OCI-LY3 (cell line): Measurements from ENCODE around the gene IRF2.

ENCODE experiments used
- H2AFZ ChIP-seq: fragments of 200-600, 300-600 bp; shearing (Covaris generic); 2 replicates; pipeline ENCODE4 v1.6.0; 2014; ENCODE audit warnings: antibody characterized with exemption, low read depth, low read length
- H3K27ac ChIP-seq: fragments of 200-600, 300-600 bp; sonication (generic); 2 replicates; pipeline ENCODE4 v1.5.1; 2014; ENCODE audit warnings: mild to moderate bottlenecking, low read length, moderate library complexity, mixed read lengths
- H3K27me3 ChIP-seq: fragments of 200-600, 300-600 bp; sonication (generic); 2 replicates; pipeline ENCODE4 v1.6.1; 2014; ENCODE audit warnings: low read depth, low read length, mixed read lengths
- H3K36me3 ChIP-seq: fragments of 200-600, 300-600 bp; sonication (generic); replicated peaks from 2 replicates; pipeline ENCODE3; 2014; ENCODE audit warnings: low read depth, low read length, mixed read lengths
- H3K4me1 ChIP-seq: fragments of 300-600, 200-600 bp; sonication (generic); 2 replicates; pipeline ENCODE4 v1.6.1; 2014; ENCODE audit warnings: low read length, mixed read lengths
- H3K4me2 ChIP-seq: fragments of 200-600, 300-600 bp; sonication (generic); 2 replicates; pipeline ENCODE4 v1.6.1; 2014; ENCODE audit warnings: low read length, mixed read lengths
- H3K4me3 ChIP-seq: fragments of 300-600, 200-600 bp; sonication (generic); 2 replicates; pipeline ENCODE4 v1.5.1; 2014; ENCODE audit warnings: antibody characterized with exemption, mild to moderate bottlenecking, low read length, moderate library complexity
- H3K79me2 ChIP-seq: fragments of 300-600, 200-600 bp; shearing (Covaris generic); 2 replicates; pipeline ENCODE4 v1.6.1; 2014; ENCODE audit warnings: mild to moderate bottlenecking, low read length, mixed read lengths
- H3K9ac ChIP-seq: fragments of 300-600, 200-600 bp; shearing (Covaris generic); 2 replicates; pipeline ENCODE4 v1.6.0; 2014; ENCODE audit warnings: mild to moderate bottlenecking, low read length, moderate library complexity
- H3K9me3 ChIP-seq: fragments of 200-600, 300-600 bp; shearing (Covaris generic); 2 replicates; pipeline ENCODE4 v1.6.1; 2014; ENCODE audit warnings: low read length, mixed read lengths; ENCODE audit not compliant: insufficient read depth
- H4K20me1 ChIP-seq: fragments of 200-600, 300-600 bp; sonication (generic); 2 replicates; pipeline ENCODE4 v1.6.1; 2016; ENCODE audit warnings: low read length, mixed read lengths; ENCODE audit not compliant: insufficient read depth
- EZH2phosphoT487 ChIP-seq: fragments of 200-600 bp; shearing (Covaris generic); IDR thresholded peaks from 2 replicates; pipeline ENCODE4 v1.6.1; 2018; ENCODE audit warnings: antibody characterized with exemption, mixed run types, low read depth
- TF ChIP-seq, protein P1 (sequence below): fragments of 200-600, 300-600 bp; sonication (generic); IDR thresholded peaks from 2 replicates; pipeline ENCODE4 v1.5.1; 2014; ENCODE audit warnings: antibody characterized with exemption, low read length, low read depth

Gene IRF2

DNA sequence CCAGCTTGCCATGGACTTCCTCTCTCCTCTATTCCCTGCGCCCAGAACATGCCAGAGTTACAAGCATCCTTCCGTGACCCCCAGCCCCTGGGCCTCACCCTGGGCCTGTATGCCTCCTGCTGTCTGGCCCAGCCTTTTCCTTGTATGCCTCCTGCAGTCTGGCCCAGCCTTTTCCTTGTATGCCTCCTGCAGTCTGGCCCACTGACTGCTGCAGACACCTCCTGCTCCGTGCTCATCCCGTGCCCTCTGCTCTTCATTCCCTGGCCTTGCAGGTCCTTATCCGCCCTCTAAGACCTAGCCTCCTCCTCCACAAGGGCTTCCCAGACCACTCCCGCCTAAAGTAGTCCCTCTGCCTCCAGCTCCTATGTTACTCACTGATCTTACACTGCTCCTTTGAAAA lies 44.2 kb downstream of the IRF2 start:
- Histone ChIP-seq H3K4me2 (no peak overlapping the region), H4K20me1 (peaks cover 10% of the 10 kb centered on the region; the same call in 1 of the 2 replicates), H3K27me3 (no peaks in the 10 kb centered on the region), H3K9me3 (no peaks in the 10 kb centered on the region), H3K79me2 (peaks cover 54% of the 10 kb centered on the region), H3K27ac (no peak overlapping the region), H2AFZ (no peak overlapping the region), H3K36me3 (no peaks in the 10 kb centered on the region), H3K4me3 (no peak overlapping the region), H3K9ac (no peak overlapping the region), H3K4me1 (no peaks in the 10 kb centered on the region)
- TF ChIP-seq, protein P1, sequence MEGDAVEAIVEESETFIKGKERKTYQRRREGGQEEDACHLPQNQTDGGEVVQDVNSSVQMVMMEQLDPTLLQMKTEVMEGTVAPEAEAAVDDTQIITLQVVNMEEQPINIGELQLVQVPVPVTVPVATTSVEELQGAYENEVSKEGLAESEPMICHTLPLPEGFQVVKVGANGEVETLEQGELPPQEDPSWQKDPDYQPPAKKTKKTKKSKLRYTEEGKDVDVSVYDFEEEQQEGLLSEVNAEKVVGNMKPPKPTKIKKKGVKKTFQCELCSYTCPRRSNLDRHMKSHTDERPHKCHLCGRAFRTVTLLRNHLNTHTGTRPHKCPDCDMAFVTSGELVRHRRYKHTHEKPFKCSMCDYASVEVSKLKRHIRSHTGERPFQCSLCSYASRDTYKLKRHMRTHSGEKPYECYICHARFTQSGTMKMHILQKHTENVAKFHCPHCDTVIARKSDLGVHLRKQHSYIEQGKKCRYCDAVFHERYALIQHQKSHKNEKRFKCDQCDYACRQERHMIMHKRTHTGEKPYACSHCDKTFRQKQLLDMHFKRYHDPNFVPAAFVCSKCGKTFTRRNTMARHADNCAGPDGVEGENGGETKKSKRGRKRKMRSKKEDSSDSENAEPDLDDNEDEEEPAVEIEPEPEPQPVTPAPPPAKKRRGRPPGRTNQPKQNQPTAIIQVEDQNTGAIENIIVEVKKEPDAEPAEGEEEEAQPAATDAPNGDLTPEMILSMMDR = no peak
- no peak for TF ChIP-seq EZH2phosphoT487

DNA sequence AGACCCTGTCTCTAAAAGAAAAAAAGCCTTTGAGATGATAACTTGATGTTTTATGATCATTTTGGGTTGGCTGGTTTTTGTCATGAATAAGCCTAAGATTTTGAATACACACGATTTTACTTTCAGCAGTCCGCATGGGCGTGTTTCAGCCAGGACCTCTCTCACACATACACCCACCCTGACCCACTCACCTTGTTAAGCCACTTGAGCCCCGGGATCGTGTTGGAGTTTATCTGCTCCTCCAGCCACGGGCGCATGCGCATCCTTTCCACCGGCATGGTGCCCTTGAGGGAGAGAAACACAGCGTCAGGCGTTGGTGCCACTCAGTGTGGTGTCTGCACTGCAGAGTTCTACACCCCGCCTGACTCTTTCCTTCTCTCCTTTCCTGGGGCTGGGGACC lies 45.6 kb downstream of the IRF2 start:
- no peak overlapping the region for H3K4me2 ChIP-seq
- peaks cover 3% of the 10 kb centered on the region; the same call in 1 of the 2 replicates for H4K20me1 ChIP-seq
- H2AFZ ChIP-seq = no peak overlapping the region
- peaks cover under 1% of the 10 kb centered on the region for H3K36me3 ChIP-seq
- peaks cover 40% of the 10 kb centered on the region for H3K79me2 ChIP-seq
- H3K4me3 ChIP-seq = no peak overlapping the region
- H3K9me3 ChIP-seq = no peaks in the 10 kb centered on the region
- no peaks in the 10 kb centered on the region for H3K27me3 ChIP-seq
- TF ChIP-seq EZH2phosphoT487 = no peak
- TF ChIP-seq, protein P1 = no peak
- H3K27ac ChIP-seq = no peak overlapping the region
- no peak overlapping the region for H3K9ac ChIP-seq
- H3K4me1 ChIP-seq = no peaks in the 10 kb centered on the region

DNA sequence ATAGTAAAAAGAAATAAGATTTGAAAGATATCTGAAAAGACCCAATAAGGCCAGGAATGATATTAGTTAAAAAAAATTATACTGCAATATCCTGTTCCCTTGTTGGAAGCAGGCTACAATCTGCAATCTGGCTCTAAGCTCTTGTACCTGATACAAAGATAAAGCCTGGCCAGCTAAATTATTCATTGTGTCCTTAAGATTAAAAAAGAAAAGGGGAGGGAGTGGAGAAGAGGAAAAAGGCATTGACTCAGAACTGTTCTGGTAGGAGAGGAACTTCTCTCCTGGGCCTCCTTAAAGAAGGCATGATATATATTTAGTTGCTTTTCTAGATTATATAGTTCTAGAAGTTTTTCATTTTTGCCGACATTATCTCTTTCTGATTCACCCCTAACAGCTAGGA lies 46.7 kb downstream of the IRF2 start:
- Histone ChIP-seq H3K79me2 (peaks cover 40% of the 10 kb centered on the region), H4K20me1 (peaks cover 3% of the 10 kb centered on the region; the same call in 1 of the 2 replicates), H3K9me3 (no peaks in the 10 kb centered on the region), H3K9ac (no peak overlapping the region), H3K4me2 (no peak overlapping the region), H3K27me3 (no peaks in the 10 kb centered on the region), H3K4me3 (no peak overlapping the region), H3K27ac (no peak overlapping the region), H2AFZ (no peak overlapping the region), H3K4me1 (no peaks in the 10 kb centered on the region), H3K36me3 (peaks cover 11% of the 10 kb centered on the region)
- TF ChIP-seq, protein P1 = no peak
- no peak for TF ChIP-seq EZH2phosphoT487

DNA sequence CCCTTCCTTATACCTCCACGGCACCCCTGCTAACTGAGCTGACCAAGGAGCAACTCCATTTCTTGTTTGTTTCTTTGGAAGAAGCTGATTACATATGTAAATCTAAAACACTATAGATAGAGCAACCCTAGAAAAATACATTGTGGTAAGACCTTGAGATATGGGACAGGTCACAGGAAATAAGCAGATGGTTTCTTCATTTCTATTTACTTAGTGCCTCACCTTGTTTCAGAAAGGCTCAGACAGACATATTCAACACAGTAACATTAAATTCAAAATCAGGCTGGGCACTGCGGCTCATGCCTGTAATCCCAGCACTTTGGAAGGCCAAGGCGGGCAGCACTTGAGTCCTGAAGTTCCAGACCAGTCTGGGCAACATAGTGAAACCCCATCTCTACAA lies 47.3 kb downstream of the IRF2 start:
- peaks cover 3% of the 10 kb centered on the region; the same call in 1 of the 2 replicates for H4K20me1 ChIP-seq
- TF ChIP-seq, protein P1 = no peak
- TF ChIP-seq EZH2phosphoT487 = no peak
- peaks cover 17% of the 10 kb centered on the region for H3K36me3 ChIP-seq
- no peaks in the 10 kb centered on the region for H3K27me3 ChIP-seq
- H3K9ac ChIP-seq = no peak overlapping the region
- H3K79me2 ChIP-seq = peaks cover 40% of the 10 kb centered on the region
- H3K4me2 ChIP-seq = no peak overlapping the region
- no peak overlapping the region for H2AFZ ChIP-seq
- H3K4me3 ChIP-seq = no peak overlapping the region
- H3K4me1 ChIP-seq = peaks cover 3% of the 10 kb centered on the region
- H3K27ac ChIP-seq = no peak overlapping the region
- H3K9me3 ChIP-seq = no peaks in the 10 kb centered on the region
